Astrocyte of the cerebellum (primary cell): ENCODE data around the gene SLC35B1.
"Not testable (repeated sequence)": the region's sequence is repeated elsewhere in the genome, so short reads cannot be mapped to it uniquely, and the experiment has no call there.

ENCODE experiments used
- DNase-seq: peaks from one replicate; pipeline ENCODE4 v3.0.0-alpha.2; 2011; ENCODE audit warnings: low read depth
- H3K4me3 ChIP-seq: 2 replicates; pipeline ENCODE4 v1.5.1; 2011; ENCODE audit warnings: mild to moderate bottlenecking, low read depth, low read length, moderate library complexity
- in situ Hi-C: cut with HindIII; loops from 2 replicates; pipeline ENCODE4 v1.10.0; 2017; ENCODE audit warnings: low sequenced_read_pairs
- TF ChIP-seq, protein P1 (sequence below): IDR thresholded peaks from 2 replicates; pipeline ENCODE4 v1.5.1; 2012; ENCODE audit warnings: low read length, low read depth, moderate library complexity, mild to moderate bottlenecking; ENCODE audit errors: missing control alignments

The SLC35B1 gene

DNA sequence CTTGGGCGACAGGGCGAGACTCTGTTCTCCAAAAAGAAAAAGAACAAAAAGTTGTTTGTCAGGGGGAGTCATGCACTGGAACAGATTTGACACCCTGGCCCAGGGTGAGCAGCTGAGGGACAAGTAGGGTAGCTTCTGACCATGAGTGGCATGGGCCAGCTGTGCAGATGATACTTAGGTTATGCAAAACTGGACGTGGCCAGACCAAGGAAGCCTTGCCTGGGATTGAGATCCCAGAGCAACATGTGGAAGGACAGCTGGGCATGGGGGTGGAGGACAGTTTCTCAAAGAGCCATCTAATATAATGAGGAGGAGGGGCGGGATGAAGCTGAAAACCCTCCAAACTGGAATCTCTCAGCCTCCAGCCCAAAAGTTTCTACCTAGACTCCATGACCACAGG lies 19.6 kb upstream of the SLC35B1 start:
- H3K4me3 ChIP-seq = no peak overlapping the region
- TF ChIP-seq, protein P1, sequence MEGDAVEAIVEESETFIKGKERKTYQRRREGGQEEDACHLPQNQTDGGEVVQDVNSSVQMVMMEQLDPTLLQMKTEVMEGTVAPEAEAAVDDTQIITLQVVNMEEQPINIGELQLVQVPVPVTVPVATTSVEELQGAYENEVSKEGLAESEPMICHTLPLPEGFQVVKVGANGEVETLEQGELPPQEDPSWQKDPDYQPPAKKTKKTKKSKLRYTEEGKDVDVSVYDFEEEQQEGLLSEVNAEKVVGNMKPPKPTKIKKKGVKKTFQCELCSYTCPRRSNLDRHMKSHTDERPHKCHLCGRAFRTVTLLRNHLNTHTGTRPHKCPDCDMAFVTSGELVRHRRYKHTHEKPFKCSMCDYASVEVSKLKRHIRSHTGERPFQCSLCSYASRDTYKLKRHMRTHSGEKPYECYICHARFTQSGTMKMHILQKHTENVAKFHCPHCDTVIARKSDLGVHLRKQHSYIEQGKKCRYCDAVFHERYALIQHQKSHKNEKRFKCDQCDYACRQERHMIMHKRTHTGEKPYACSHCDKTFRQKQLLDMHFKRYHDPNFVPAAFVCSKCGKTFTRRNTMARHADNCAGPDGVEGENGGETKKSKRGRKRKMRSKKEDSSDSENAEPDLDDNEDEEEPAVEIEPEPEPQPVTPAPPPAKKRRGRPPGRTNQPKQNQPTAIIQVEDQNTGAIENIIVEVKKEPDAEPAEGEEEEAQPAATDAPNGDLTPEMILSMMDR = no peak
- in situ Hi-C loops = no loop called here
- DNase-seq = no peak

- in situ Hi-C loops = no loop called here
- DNase-seq = no peak
- H3K4me3 ChIP-seq = no peak overlapping the region
- TF ChIP-seq, protein P1 = no peak
Measured at GRCh38 chr17:49725452-49726130, 17.8 kb upstream of the SLC35B1 start.

DNA sequence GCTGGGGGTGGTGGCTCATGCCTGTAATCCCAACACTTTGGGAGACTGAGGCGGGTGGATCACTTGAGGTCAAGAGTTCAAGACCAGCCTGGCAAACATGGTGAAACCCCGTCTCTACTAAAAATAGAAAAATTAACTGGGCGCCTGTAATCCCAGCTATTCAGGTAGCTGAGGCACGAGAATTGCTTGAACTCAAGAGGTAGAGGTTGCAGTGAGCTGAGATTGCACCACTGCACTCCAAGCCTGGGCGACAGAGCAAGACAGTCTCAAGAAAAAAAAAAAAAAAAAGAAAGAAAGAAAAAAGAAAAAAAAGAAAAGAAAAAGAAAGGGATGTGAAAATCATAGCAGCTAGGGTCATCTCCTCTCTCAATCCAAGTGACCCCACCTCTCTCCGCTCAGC lies 16.8 kb upstream of the SLC35B1 start:
- in situ Hi-C loops, DNase-seq, H3K4me3 ChIP-seq: not testable (repeated sequence)

- DNase-seq = no peak
- no peak overlapping the region for H3K4me3 ChIP-seq
- TF ChIP-seq, protein P1 = no peak
- in situ Hi-C loops = no loop called here
Measured at GRCh38 chr17:49723423-49723822, 15.7 kb upstream of the SLC35B1 start.

DNA sequence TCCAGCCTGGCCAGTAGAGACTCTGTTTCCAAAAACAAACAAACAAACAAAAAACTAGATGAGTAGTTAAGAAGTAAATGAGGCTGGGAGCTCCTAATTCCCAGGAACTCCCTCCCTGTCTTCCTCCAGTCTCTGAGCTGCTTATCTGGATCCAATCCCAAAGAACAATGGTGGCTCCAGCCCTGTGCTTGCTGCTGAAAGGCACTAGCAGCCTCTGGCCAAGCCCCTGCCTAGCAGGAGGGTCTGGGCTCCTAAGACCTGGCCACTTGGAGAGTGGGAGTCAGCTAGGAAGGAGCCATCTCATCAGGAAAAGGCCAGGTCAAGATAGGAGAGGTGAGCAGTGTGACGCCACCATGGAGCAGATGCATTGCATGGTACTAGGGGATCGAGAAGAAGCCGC lies 14.3 kb upstream of the SLC35B1 start:
- no peak for DNase-seq
- no peak overlapping the region for H3K4me3 ChIP-seq
- in situ Hi-C loops = no loop called here
- TF ChIP-seq, protein P1 = no peak

- H3K4me3 ChIP-seq = no peak overlapping the region
- TF ChIP-seq, protein P1 = no peak
- in situ Hi-C loops = no loop called here
- no peak for DNase-seq
Measured at GRCh38 chr17:49717371-49717861, 9.7 kb upstream of the SLC35B1 start.

- in situ Hi-C loops = no loop called here
- TF ChIP-seq, protein P1 = no peak
- no peak overlapping the region for H3K4me3 ChIP-seq
- DNase-seq = no peak
Measured at GRCh38 chr17:49716668-49717364, 9.1 kb upstream of the SLC35B1 start.
